ENCODE results near the gene COLGALT1.

The COLGALT1 gene

GRCh38 chr19:17623224-17623935 lies 67.9 kb downstream of the COLGALT1 start:
- DNase-seq (ENCODE audit: low spot score), result no peak

- DNase-seq (ENCODE audit: low spot score), result no peak
These were observed 69.0 kb downstream of the COLGALT1 start for GRCh38 chr19:17624314-17624991.

- DNase-seq (ENCODE audit: low spot score), result no peak
These were observed 69.6 kb downstream of the COLGALT1 start for GRCh38 chr19:17625043-17625442.

GRCh38 chr19:17625980-17626379 lies 70.5 kb downstream of the COLGALT1 start:
- no peak for DNase-seq (ENCODE audit: low spot score)

- DNase-seq (ENCODE audit: low spot score), result no peak
These were observed 71.1 kb downstream of the COLGALT1 start for GRCh38 chr19:17626456-17627015.

GRCh38 chr19:17627161-17627560 lies 71.7 kb downstream of the COLGALT1 start:
- DNase-seq (ENCODE audit: low spot score), result no peak

GRCh38 chr19:17627921-17628320 lies 72.5 kb downstream of the COLGALT1 start:
- no peak for DNase-seq (ENCODE audit: low spot score)

- no peak for DNase-seq (ENCODE audit: low spot score)
These were observed 74.3 kb downstream of the COLGALT1 start for GRCh38 chr19:17629760-17630159.

- no peak for DNase-seq (ENCODE audit: low spot score)
These were observed 77.1 kb downstream of the COLGALT1 start for GRCh38 chr19:17632577-17632976.

Measured in putamen (tissue), 1 donor.